NCI-H526 (cell line): Measurements from ENCODE around the gene MYCN.

Source experiments
- DNase-seq, 2 experiments: peaks; one replicate each; lab custom pipeline; 2025; lab: John Stamatoyannopoulos, UW

Gene MYCN

GRCh38 chr2:15976354-15976753, 36.0 kb downstream of the MYCN start:
- DNase-seq: no peak

GRCh38 chr2:15979051-15979758, 38.9 kb downstream of the MYCN start:
- no peak for DNase-seq

GRCh38 chr2:15979759-15980604, 39.6 kb downstream of the MYCN start:
- DNase-seq: no peak

- DNase-seq: no peak
Measured at GRCh38 chr2:15980605-15981098, 40.3 kb downstream of the MYCN start.

GRCh38 chr2:15981646-15982045, 41.3 kb downstream of the MYCN start:
- no peak for DNase-seq

- DNase-seq: peak in 1 of 2 experiments; percentile 95
Measured at GRCh38 chr2:15982285-15983044, 42.1 kb downstream of the MYCN start.

GRCh38 chr2:15983496-15983895, 43.1 kb downstream of the MYCN start:
- DNase-seq: no peak

GRCh38 chr2:15984368-15985255, 44.3 kb downstream of the MYCN start:
- DNase-seq: peak; percentile 96 to 100

- no peak for DNase-seq
Measured at GRCh38 chr2:15985531-15985930, 45.2 kb downstream of the MYCN start.

- DNase-seq: no peak
Measured at GRCh38 chr2:15986068-15986560, 45.8 kb downstream of the MYCN start.

- no peak for DNase-seq
Measured at GRCh38 chr2:15986644-15987043, 46.3 kb downstream of the MYCN start.

GRCh38 chr2:15988733-15989132, 48.4 kb downstream of the MYCN start:
- DNase-seq: no peak

GRCh38 chr2:15989559-15989958, 49.2 kb downstream of the MYCN start:
- no peak for DNase-seq

GRCh38 chr2:15990151-15991101, 50.1 kb downstream of the MYCN start:
- DNase-seq: no peak

GRCh38 chr2:15991231-15991630, 50.9 kb downstream of the MYCN start:
- DNase-seq: no peak

- no peak for DNase-seq
Measured at GRCh38 chr2:15992457-15993231, 52.3 kb downstream of the MYCN start.

- peak; percentile 99 for DNase-seq
Measured at GRCh38 chr2:15993232-15993610, 52.9 kb downstream of the MYCN start.

GRCh38 chr2:15993666-15994065, 53.3 kb downstream of the MYCN start:
- no peak for DNase-seq

GRCh38 chr2:15995603-15996002, 55.3 kb downstream of the MYCN start:
- DNase-seq: no peak
